Muscle layer of duodenum (tissue), 2 donors: ENCODE data around the gene TUSC2.

Experiments used
- H3K27ac ChIP-seq: one replicate; pipeline ENCODE4 v1.7.0; 2013; ENCODE audit warnings: mild to moderate bottlenecking, low read length
- H3K27me3 ChIP-seq: one replicate; pipeline ENCODE4 v1.7.0; 2013; ENCODE audit warnings: low read depth, mild to moderate bottlenecking, control low read depth, low read length
- H3K36me3 ChIP-seq, 2 donors: one replicate each; pipeline ENCODE4 v1.7.0; 2013; ENCODE audit warnings: low read length in 2 of 2, control low read depth in 1 of 2, mild to moderate bottlenecking in 1 of 2; ENCODE audit not compliant: insufficient read depth in 2 of 2, control insufficient read depth in 1 of 2
- H3K4me1 ChIP-seq, 2 donors: one replicate each; pipeline ENCODE4 v1.7.0; 2013; ENCODE audit warnings: low read length in 2 of 2, mild to moderate bottlenecking in 2 of 2, control low read depth in 1 of 2, moderate library complexity in 1 of 2; ENCODE audit not compliant: insufficient read depth in 2 of 2, control insufficient read depth in 1 of 2
- H3K4me3 ChIP-seq, 2 donors: one replicate each; pipeline ENCODE4 v1.7.0; 2013; ENCODE audit warnings: low read length in 2 of 2, low read depth in 1 of 2, mild to moderate bottlenecking in 1 of 2
- H3K9me3 ChIP-seq, 2 donors: one replicate each; pipeline ENCODE4 v1.7.0; 2013; ENCODE audit warnings: low read length in 2 of 2, control low read depth in 1 of 2, mild to moderate bottlenecking in 1 of 2; ENCODE audit not compliant: control insufficient read depth in 1 of 2
- donor health status: healthy.

Gene TUSC2

DNA sequence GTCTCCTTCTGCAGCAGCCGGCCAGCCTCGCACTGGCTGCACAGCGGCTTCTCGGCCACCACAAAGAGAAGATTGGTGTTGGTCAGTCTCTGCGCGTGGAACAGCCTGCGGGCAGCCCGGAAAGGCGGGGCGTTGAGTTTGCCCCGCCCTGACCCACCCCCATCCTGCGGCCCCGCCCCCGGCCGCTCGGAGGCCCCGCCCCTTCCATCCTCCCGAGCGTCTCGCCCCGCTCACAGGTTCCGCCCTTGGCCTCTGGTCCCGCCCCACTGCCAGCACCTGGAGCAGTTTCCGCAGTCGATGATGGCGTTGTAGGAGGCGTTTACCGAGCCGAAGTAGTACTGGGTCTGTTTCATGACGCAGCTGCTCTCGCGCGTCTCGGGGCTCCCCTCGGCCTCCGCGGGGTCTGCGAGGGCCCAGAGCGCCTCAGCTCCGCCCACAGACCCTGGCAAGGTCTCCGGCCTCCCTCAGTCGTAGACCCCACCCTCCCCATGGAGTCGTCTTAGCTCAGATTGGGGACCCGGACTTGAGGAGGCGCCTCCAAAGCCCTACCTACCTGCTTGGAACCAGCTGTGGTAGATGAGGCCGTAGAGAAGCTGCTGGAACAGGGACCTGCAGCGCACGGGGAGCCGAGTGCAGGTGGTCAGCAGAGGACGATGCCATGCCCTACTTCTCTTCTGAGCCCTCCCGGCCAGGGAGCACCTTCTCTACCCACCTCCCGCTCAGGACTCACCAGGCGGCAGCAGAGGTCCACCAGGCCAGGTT is 37.2 kb upstream of the TUSC2 start:
- peak overlapping the region; percentile 54 to 64 for H3K4me3 ChIP-seq
- no peaks in the 10 kb centered on the region for H3K27me3 ChIP-seq
- no peaks in the 10 kb centered on the region for H3K36me3 ChIP-seq
- H3K9me3 ChIP-seq = no peaks in the 10 kb centered on the region
- H3K4me1 ChIP-seq = peaks cover 0 to 5% of the 10 kb centered on the region in 2 donors
- peak overlapping the region; percentile 31 for H3K27ac ChIP-seq

DNA sequence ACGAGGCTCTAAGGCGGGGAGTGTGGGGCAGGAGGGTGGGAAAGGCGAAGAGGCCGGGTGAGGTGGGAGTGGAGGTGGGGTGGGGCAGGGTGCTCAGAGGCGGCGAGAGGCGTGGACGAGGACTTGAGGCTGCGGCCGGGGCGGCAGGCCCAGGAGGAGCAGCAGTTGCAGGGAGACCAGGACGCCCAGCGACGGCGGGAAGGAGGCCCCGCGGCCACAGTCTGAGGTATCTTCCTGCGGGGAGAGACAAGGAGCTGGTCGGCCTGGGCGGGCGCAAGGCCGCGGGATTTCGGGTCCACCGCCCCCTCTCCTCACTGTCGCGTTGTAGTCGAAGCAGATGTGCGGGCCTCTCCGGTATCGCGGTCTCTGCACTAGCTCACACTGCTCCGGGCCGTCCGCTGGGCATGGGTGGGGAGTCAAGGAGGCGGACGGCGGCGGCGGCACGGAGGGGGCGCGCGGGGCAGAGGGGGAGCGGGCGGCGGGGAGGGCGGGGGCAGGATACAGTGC is 36.6 kb upstream of the TUSC2 start:
- Histone ChIP-seq H3K27ac (no peak overlapping the region), H3K36me3 (no peaks in the 10 kb centered on the region), H3K9me3 (no peaks in the 10 kb centered on the region), H3K4me3 (peak overlapping the region; percentile 33 to 54), H3K4me1 (peaks cover 0 to 8% of the 10 kb centered on the region in 2 donors), H3K27me3 (no peaks in the 10 kb centered on the region)

DNA sequence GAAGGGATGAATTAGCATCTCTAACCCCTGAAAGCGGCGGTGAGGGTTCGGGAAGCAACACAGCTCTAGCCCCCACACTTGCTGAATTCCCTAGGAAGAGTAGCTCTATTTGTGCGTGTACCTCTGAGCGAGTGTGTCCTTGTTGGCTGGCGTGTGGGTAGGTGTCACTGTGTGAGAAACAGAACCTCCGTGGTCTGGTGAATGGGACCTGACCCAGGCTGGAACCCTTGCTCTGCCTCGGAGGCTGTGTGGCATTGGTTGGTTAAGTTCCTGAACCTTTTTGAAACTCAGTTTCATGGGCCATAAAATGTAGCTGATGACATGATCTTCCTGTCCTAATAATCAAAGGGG is 31.7 kb upstream of the TUSC2 start:
- Histone ChIP-seq H3K4me1 (peaks cover 32 to 43% of the 10 kb centered on the region in 2 donors), H3K4me3 (peak overlapping the region; percentile 19 to 99), H3K27me3 (no peaks in the 10 kb centered on the region), H3K9me3 (no peaks in the 10 kb centered on the region), H3K27ac (no peak overlapping the region), H3K36me3 (peaks cover 17 to 19% of the 10 kb centered on the region in 2 donors)

DNA sequence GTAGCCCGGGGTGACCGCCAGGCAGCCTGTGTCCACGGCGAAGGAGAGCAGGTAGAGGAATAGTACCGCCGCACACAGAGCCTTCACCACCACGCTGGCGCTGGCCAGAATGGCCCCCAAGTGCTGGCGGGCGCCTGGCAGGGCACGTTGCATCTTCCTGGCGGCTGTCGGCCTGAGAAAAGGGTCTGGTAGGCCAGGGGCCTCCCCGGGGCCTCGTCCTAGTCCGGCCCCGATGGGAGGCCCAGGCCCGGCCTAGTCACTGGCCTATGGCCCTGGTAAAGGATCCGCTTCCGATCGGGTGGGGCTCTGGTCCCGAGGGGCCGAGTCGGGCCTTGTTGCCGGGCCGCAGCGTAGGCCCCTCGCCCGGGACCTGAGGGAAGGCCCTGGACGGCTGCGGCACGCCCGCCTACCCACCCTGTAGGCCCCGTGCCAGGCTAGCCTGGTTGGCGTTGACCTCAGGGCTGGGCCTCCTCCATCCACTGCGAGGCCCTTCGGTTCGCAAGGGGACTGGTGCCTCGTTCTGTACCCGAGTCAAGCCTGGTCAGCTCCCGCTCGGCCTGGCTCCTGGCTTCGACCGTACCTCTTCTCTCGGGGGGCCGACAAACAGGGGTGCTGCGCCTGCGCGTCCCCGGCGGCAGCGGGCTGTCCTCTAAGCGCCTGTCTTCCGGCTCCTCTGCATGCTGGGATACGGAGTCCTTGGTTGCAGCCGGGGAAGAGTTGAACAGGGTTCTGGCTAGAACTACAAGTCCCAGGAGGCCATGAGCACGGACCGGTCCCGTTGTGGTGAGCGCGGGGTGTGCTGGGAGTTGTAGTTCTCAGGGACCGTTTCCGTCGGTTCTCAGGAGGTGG is 31.1 kb upstream of the TUSC2 start, which contains the start of gene TMEM115:
TMEM115 (minus strand) TSS at position 611 of the 849 bp plus-strand sequence; CDS start at position 153, 458 bp downstream.
- no peaks in the 10 kb centered on the region for H3K27me3 ChIP-seq
- H3K27ac ChIP-seq = peak within 1 kb of the TSS; percentile 82
- peak within 1 kb of the TSS; percentile 83 to 99 for H3K4me3 ChIP-seq
- peaks cover 32 to 39% of the 10 kb centered on the region in 2 donors for H3K4me1 ChIP-seq
- H3K9me3 ChIP-seq = no peaks in the 10 kb centered on the region
- H3K36me3 ChIP-seq = peaks cover 23 to 25% of the 10 kb centered on the region in 2 donors

DNA sequence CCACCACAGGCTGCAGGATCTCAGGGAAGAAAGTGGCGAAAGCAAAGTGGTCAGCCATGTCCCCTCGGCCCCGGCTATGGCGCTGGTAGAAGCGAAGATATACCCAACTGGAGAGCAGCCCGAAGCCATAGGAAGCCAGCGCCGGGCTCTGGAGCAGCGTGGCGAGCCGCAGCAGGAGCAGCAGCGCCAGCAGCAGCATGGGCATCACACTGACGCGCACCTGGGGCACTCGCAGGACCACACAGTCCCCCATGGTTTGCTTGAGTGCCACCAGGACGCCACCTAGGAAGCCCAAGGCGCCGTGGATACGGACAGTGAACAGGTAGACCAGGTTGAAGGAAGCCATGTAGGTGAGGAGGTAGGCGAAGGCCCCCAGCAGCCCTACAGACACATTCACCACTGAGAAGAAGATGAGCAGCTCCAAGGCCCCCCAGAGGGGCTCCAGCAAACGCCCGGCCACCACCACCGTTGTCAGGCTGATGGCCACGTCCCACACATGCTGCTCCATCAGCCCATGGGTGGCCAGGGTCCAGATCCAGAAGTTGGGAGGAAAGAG is 30.4 kb upstream of the TUSC2 start:
- Histone ChIP-seq H3K9me3 (no peaks in the 10 kb centered on the region), H3K27me3 (no peaks in the 10 kb centered on the region), H3K36me3 (peaks cover 30 to 31% of the 10 kb centered on the region in 2 donors), H3K4me3 (peak overlapping the region; percentile 83 to 99), H3K4me1 (peaks cover 32 to 38% of the 10 kb centered on the region in 2 donors), H3K27ac (peak overlapping the region; percentile 82)

DNA sequence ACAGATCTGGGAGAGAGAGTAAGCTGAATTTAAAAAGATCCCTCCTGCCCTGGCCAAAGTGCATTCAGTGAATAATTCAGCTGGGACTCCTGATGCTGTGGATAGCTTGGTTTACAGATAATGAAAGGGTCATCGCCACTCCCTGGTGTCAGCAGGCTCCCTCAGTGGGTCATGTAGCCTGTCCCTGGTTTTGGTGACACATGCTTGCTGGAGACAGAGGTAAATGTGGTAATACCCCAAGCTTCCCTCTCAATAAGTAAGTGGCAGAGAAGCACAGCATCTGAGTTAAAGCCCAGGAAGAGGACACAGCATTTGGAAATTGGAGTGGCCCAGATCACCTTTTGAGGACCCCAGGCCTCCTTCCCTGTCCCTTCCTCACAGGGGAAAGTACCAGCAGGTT is 29.5 kb upstream of the TUSC2 start:
- H3K36me3 ChIP-seq = peaks cover 33 to 35% of the 10 kb centered on the region in 2 donors
- H3K9me3 ChIP-seq = no peaks in the 10 kb centered on the region
- H3K4me1 ChIP-seq = peaks cover 32 to 38% of the 10 kb centered on the region in 2 donors
- H3K4me3 ChIP-seq = peak overlapping the region; percentile 83 to 99
- H3K27ac ChIP-seq = peak overlapping the region; percentile 82
- no peaks in the 10 kb centered on the region for H3K27me3 ChIP-seq

DNA sequence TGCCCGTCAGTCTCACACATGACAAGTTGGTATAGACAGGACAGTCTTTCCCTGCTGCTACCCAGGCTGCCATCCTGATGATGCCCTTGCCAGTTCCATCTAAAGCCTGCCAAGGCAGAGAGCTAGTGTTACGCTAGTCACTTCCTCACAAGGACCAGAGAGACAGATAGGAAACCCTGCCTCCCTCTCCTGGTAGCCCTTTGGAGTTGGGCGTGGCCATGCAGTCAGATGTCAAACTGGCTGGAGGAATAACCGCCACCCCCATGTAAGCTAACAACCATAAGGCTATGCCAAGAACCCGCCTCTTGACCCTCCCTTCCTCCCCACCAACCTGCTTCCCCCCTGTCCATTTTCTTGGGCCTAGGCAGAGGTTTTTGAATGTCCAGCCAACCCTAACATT is 28.5 kb upstream of the TUSC2 start:
- peak overlapping the region; percentile 83 to 99 for H3K4me3 ChIP-seq
- peaks cover 33 to 41% of the 10 kb centered on the region in 2 donors for H3K4me1 ChIP-seq
- no peaks in the 10 kb centered on the region for H3K27me3 ChIP-seq
- H3K9me3 ChIP-seq = no peaks in the 10 kb centered on the region
- peak overlapping the region; percentile 82 for H3K27ac ChIP-seq
- H3K36me3 ChIP-seq = peaks cover 33 to 35% of the 10 kb centered on the region in 2 donors

DNA sequence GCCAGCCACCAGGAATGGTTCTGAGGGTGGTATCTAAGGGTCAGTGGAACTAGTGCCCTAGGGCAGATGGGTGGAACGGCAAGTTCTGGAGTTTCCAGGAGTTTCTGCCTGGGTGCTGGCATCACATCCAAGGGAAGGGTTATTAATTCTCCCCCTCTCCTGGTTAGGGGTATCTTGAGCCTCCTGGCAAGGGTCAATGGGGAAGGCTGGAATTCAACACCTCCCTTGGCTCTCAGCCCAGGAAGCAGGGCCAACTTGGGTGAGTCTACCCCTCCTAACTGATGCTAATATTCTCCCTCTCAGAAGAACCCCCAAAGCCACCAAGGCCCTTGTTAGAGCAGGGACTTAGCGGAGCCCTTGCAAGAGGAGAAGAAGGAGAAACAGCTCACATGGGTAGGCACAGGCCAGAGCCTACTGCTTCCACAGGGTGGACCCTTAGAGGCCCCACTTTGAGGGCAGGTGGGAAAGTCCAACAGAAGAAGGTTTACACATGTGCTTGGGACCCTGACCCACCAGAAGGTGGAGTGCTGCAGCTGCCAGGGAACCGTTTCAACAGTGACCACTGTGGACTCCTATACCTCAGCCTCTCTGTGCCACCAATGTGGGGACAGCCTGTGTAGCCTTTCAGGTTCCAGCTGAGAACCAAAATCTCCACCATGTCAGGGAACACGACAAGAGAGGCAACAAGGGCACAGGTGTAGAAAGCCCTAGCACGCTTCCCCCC is 28.0 kb upstream of the TUSC2 start:
- Histone ChIP-seq H3K4me1 (peaks cover 38 to 47% of the 10 kb centered on the region in 2 donors), H3K4me3 (peak overlapping the region; percentile 83 to 99), H3K36me3 (peaks cover 33 to 35% of the 10 kb centered on the region in 2 donors), H3K27ac (peak overlapping the region; percentile 82), H3K27me3 (no peaks in the 10 kb centered on the region), H3K9me3 (no peaks in the 10 kb centered on the region)

DNA sequence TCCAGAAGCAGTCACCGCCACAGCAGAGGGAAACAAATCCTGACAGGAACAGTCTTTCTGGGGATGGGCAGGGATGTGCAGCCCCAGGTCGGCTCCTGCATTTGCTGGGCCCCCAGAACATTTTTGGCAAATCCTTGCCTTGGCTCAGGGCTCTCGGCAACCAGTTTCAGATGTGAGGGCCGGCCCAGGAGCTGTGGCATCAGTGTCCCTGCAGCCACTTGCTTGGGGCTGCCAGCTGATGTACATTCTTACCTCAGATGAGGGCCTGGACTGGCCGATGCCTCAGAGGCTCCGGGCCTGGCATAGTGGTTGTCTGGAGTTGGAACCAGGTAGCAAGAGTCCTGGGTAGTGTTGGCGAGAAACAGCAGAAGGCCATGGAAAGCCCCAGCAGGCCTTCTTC is 26.8 kb upstream of the TUSC2 start:
- no peaks in the 10 kb centered on the region for H3K27me3 ChIP-seq
- peaks cover 33 to 38% of the 10 kb centered on the region in 2 donors for H3K36me3 ChIP-seq
- no peak overlapping the region for H3K4me3 ChIP-seq
- peaks cover 43 to 53% of the 10 kb centered on the region in 2 donors for H3K4me1 ChIP-seq
- no peak overlapping the region for H3K27ac ChIP-seq
- H3K9me3 ChIP-seq = no peaks in the 10 kb centered on the region

DNA sequence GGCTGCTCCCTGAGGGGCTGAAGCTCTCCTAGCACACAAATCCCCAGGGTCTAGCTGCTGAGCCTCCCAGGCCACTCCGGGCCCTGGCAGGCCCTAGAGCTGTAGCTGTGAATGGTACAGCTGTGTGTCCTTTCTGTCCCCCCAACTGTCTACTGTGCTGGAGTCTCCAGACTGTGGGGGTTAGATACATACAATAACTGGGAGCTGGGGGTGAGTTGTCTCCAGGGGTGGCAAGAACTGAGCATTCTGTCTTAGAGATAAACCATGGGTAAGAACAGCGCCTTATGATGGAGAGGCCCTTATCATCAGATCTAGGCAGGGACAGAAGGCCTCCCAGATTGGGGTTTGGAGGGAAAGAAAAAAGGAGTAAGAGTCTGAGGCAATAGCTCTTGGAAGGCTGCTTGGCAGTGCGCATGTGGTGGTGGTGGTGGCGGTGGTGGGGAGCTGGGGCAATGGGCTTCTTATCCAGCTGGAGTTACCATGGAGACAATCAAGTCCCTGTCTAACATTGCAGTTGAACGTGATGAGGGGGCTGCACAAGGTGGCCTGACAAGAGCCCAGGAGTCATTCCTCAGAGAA is 26.3 kb upstream of the TUSC2 start:
- H3K4me3 ChIP-seq = no peak overlapping the region
- no peaks in the 10 kb centered on the region for H3K9me3 ChIP-seq
- H3K27me3 ChIP-seq = no peaks in the 10 kb centered on the region
- peaks cover 33 to 38% of the 10 kb centered on the region in 2 donors for H3K36me3 ChIP-seq
- H3K4me1 ChIP-seq = peaks cover 49 to 55% of the 10 kb centered on the region in 2 donors
- H3K27ac ChIP-seq = no peak overlapping the region
